Activated naive CD8-positive, alpha-beta T cell treated with anti-CD3 and anti-CD28 coated beads for 36 hours (primary cell): Measurements from ENCODE around the gene USP32. TPM values are rescaled to one million over a fixed set of nuclear protein-coding genes. Genes with fewer than 3 reads are reported as not detected.
"Not testable (repeated sequence)": the region's sequence is repeated elsewhere in the genome, so short reads cannot be mapped to it uniquely, and the experiment has no call there.

Experiments
- DNase-seq: peaks from one replicate; pipeline ENCODE4 v3.0.0; 2021
- H3K27ac Mint-ChIP-seq: one replicate; pipeline ENCODE4 v1.8.0; 2022; ENCODE audit warnings: mild to moderate bottlenecking, moderate library complexity, mixed read lengths
- H3K27me3 Mint-ChIP-seq: one replicate; pipeline ENCODE4 v1.8.0; 2022; ENCODE audit warnings: mild to moderate bottlenecking, mixed read lengths
- H3K36me3 Mint-ChIP-seq: one replicate; pipeline ENCODE4 v1.8.0; 2021; ENCODE audit warnings: mild to moderate bottlenecking, mixed read lengths
- H3K4me1 Mint-ChIP-seq: one replicate; pipeline ENCODE4 v1.8.0; 2021; ENCODE audit warnings: mixed read lengths
- H3K4me3 Mint-ChIP-seq: one replicate; pipeline ENCODE4 v1.8.0; 2022; ENCODE audit warnings: mild to moderate bottlenecking, moderate library complexity, mixed read lengths
- H3K9me3 Mint-ChIP-seq: one replicate; pipeline ENCODE4 v1.8.0; 2022; ENCODE audit warnings: mixed read lengths
- total RNA-seq, 2 experiments: library from RNA; stranded (reverse); gene quantifications; one replicate each; pipeline ENCODE4 v1.2.3, GENCODE V29; 2021

USP32 gene
- total RNA-seq, 2 experiments from 2014 or later, result 26.6 to 26.7 TPM

DNA sequence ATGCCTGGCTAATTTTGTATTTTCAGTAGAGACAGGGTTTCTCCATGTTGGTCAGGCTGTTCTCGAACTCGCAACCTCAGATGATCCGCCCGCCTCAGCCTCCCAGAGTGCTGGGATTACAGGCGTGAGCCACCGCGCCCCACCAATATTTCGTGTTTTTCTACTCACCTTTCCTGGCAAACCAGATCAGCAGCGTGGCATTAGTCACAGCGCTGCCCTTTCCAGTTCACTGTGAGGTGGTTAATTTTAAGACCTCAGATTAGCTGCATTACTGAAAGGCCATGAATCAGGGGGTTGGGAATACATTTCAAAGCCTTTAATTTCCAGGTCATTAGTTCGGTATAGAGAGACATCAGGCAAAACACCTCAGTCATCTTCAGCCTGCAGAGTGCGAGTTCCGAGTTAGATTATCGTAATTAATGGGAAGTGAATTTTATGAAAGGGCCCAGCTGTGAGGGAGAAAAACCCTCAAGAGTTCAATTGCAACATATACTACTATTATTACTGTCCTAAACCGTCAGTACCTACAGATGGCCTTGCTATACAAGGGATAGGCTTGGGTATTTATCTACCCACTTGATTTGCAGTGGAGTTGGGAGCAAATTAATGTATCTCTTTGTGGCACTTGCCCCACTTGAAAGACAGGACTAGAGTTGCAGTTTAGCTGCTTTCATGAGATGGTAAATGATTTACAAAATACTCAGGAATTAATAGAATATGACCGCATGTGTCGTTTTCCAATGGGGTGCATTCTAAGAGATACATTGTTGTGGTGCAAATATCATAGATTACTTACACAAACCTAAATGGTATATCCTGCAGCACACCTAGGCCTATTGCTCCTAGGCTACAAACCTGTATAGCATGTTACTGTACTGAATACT, 2.1 kb upstream of the USP32 start:
- Mint-ChIP-seq H3K9me3 (no peaks in the 10 kb centered on the region), H3K27me3 (no peaks in the 10 kb centered on the region), H3K4me3 (peak overlapping the region; percentile 32)

DNA sequence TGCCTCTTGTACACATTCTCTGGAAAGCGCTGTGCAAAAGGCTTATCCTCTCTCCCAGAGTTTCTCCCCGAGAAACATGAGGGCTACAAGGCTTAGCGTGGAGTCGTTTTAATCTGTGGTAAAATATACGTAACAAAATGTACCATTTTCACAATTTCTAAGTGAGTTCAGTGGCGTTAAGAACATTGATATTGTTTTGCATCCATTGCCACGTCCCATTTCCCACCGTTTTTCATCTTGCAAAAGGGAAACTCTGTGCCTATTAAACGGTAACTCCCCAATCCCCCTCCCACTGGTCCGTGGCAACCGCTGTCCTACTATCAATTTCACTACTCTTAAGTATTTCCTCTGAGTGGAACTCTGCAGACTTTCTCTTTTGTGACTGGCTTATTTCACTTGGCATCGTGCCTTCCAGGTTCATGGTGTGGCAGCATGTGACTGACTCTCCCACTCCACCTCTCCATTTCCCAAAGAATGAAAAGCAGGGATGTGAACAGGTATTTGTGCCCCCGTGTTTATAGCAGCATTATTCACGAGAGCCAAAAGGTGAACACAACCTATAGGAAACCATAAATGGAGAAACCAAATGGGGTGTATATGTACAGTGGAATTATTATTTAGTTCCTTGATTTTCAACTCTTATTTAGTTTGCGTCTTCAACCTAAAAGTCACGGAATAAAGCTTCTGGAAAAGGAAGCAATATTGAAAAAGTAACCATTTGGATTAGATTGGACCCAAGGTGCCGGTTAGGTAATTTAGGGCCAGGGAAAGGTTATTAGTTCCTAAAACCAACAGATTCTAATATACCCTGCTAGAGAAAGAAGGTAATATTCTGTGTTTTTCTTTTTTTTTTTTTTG, 1.1 kb upstream of the USP32 start:
- DNase-seq, result peak; percentile 51
- H3K27me3 Mint-ChIP-seq, result no peaks in the 10 kb centered on the region
- peak overlapping the region; percentile 99 for H3K27ac Mint-ChIP-seq
- peaks cover 2% of the 10 kb centered on the region for H3K36me3 Mint-ChIP-seq
- peaks cover 49% of the 10 kb centered on the region for H3K4me1 Mint-ChIP-seq
- peak overlapping the region; percentile 98 for H3K4me3 Mint-ChIP-seq
- no peaks in the 10 kb centered on the region for H3K9me3 Mint-ChIP-seq

More for the DNA sequence above, 2.1 kb upstream of the USP32 start:
- peak; percentile 1 for DNase-seq
- peaks cover 2% of the 10 kb centered on the region for H3K36me3 Mint-ChIP-seq
- peaks cover 45% of the 10 kb centered on the region for H3K4me1 Mint-ChIP-seq
- no peak overlapping the region for H3K27ac Mint-ChIP-seq

DNA sequence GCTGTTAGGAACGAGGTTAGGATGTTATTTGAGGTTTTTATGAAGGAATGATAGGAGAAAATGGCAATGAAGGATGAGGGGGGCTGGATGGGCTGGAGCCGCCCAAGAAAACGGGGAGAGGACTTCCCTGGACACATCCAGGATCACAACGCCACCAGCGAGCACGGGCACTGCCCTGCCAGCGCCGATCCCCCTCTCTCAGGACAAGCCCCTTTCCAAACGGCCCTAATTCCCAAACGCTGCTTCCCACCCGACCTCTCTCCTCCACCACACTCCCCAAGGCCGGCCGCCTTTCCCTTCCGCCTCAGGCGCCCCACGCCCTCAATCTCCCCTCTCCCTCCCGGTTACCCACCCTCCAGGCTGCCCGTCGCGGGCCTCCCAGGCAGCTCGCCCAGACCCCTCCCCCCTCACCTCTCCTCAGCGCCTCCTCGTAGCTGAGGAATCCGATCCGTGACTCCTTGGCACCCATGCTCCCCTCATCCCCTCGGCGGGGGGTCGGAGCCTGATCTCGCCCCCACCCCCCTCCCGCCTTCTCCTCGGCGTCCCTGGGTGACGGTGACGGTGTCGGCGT, 377 bp downstream of the USP32 start:
- H3K36me3 Mint-ChIP-seq, result peaks cover 2% of the 10 kb centered on the region
- peaks cover 53% of the 10 kb centered on the region for H3K4me1 Mint-ChIP-seq
- H3K27ac Mint-ChIP-seq, result peak overlapping the region; percentile 99
- DNase-seq, result no peak
- peak overlapping the region; percentile 98 for H3K4me3 Mint-ChIP-seq
- H3K27me3 Mint-ChIP-seq, result no peaks in the 10 kb centered on the region
- no peaks in the 10 kb centered on the region for H3K9me3 Mint-ChIP-seq

DNA sequence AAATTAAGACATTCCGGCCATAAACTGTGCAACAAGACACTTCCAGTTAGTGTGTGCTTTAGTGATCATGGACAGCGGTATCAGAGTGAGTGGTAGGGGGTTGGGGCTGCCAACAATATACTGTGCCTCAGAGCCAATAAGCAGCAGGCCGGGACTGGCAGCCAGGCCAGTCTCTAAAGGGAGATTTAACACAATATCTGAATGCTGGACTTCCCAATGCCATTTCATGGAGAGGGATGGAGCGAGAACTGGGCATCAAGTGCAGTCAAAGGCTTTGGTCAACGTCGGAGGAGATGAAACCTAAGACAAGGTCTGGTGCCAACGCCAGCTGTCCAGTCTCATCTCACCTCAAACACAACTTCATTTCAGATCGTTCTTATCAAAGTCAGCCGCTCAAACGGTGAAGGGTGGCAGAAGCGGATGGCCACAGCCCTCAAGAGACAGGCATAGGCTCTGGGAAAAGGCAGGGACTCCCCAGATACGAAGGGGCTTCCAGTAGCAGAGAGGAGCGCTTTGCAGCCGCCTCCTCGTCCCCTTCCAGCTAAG, 935 bp downstream of the USP32 start:
- peak; percentile 3 for DNase-seq
- Mint-ChIP-seq H3K4me3 (peak overlapping the region; percentile 98), H3K27me3 (no peaks in the 10 kb centered on the region), H3K9me3 (no peaks in the 10 kb centered on the region), H3K36me3 (peaks cover 2% of the 10 kb centered on the region), H3K27ac (peak overlapping the region; percentile 99), H3K4me1 (peaks cover 50% of the 10 kb centered on the region)

DNA sequence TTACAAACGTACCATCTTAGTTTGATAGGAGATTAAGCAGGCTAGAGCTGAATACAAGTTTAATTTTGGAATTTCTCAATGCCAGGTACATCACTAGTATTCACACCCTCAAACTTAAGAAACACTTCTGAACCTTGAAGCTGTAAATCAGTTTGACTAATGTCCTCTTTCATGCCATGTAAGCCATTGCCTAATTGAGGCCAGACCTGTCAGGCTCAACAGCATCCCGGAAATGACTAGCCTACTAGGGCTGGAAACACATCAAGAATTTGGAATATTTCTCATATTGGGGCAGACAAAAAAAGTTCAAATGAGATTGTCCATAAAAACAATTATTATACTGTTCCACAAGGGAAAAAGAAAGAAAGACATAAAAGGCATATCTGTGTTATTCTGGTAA, 1.7 kb downstream of the USP32 start:
- H3K36me3 Mint-ChIP-seq, result peaks cover 3% of the 10 kb centered on the region
- H3K9me3 Mint-ChIP-seq, result no peaks in the 10 kb centered on the region
- H3K27ac Mint-ChIP-seq, result no peak overlapping the region
- no peaks in the 10 kb centered on the region for H3K27me3 Mint-ChIP-seq
- no peak for DNase-seq
- H3K4me3 Mint-ChIP-seq, result peak overlapping the region; percentile 98
- H3K4me1 Mint-ChIP-seq, result peaks cover 48% of the 10 kb centered on the region

DNA sequence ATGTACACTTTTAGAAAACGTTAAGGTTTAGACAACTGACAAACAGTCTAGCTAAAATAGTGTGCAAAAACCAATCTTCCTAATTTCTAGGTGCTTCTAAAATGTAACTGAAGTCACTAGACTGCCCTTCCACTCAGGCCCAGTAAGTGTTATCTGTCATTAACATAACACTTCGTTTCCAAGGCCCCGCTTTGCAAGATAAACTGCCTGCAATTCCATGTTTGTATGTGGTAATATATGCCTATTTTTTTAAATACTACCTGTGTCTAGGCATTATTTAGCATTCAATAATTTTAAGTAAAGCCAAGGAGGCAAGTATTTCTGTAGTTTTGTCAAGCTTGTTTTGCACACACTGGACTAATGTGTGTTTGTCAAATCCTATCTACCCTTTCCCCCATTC, 3.2 kb downstream of the USP32 start:
- peaks cover 5% of the 10 kb centered on the region for H3K36me3 Mint-ChIP-seq
- DNase-seq, result no peak
- no peak overlapping the region for H3K4me3 Mint-ChIP-seq

DNA sequence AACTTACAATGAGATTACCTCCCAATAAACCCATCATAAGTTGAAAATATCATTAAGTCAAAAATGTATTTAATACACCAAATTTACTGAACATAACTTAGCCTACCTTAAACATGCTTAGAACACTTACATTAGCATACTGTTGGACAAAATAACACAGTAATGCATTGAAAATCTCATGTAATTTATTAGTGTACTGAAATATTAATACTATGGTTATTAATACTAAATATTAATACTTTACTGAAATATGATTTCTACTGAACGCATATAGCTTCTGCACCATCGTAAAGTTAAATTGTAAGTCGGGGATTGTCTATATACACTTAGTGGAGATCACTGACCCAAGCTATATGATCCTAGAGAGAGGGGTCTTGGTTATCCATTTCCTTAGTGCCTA, 4.3 kb downstream of the USP32 start:
- Mint-ChIP-seq H3K27ac (no peak overlapping the region), H3K4me1 (peaks cover 42% of the 10 kb centered on the region), H3K9me3 (no peaks in the 10 kb centered on the region), H3K4me3 (no peak overlapping the region), H3K27me3 (no peaks in the 10 kb centered on the region), H3K36me3 (peaks cover 3% of the 10 kb centered on the region)
- DNase-seq, result no peak

More for the DNA sequence above, 3.2 kb downstream of the USP32 start:
- Mint-ChIP-seq H3K27me3 (no peaks in the 10 kb centered on the region), H3K9me3 (no peaks in the 10 kb centered on the region), H3K4me1 (peaks cover 45% of the 10 kb centered on the region), H3K27ac (no peak overlapping the region)

DNA sequence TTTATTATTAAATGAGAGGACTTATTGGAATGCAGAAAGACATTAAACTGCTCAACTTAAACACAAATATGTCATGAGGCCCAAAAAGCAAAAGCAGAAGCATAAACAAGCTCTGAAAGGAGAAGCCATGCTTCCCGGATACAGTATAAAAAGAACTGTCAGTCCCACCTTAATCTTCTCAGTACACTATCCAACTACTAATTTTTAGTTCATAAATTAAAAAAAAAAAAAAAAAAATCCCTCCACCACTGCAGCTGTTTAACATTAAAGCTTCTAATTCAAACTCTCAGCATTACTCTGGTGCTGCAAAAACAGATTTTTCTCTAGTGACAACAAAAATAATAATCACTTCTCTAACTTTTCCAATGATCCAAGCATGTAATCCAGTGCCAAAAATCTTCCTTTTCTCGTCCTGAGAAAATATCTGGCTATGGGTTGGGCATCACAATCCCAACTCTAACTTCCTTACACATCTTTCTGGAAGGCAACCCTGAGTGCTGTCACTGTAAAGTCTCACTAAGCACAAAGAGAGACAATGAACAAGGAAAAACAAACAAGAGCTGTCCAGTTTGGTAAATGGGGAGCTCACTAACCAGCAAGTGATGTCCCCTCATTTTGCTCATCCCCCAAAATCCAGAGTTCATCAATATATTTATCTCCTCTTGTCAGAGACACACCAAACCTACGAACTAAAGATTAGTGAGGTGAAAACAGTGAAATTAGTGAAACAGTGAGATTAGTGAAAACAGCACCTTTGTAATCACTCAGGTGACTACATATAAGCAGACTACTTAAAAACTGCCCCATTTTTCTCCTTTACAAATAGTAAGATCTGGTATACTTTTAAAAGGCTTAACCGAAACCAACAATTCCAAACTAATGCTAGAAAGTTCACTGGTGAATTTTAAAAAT, 5.5 kb downstream of the USP32 start:
- DNase-seq, result no peak
- no peak overlapping the region for H3K27ac Mint-ChIP-seq
- no peaks in the 10 kb centered on the region for H3K9me3 Mint-ChIP-seq
- H3K4me3 Mint-ChIP-seq, result no peak overlapping the region
- H3K27me3 Mint-ChIP-seq, result no peaks in the 10 kb centered on the region
- peaks cover 42% of the 10 kb centered on the region for H3K4me1 Mint-ChIP-seq
- peaks cover 3% of the 10 kb centered on the region for H3K36me3 Mint-ChIP-seq

DNA sequence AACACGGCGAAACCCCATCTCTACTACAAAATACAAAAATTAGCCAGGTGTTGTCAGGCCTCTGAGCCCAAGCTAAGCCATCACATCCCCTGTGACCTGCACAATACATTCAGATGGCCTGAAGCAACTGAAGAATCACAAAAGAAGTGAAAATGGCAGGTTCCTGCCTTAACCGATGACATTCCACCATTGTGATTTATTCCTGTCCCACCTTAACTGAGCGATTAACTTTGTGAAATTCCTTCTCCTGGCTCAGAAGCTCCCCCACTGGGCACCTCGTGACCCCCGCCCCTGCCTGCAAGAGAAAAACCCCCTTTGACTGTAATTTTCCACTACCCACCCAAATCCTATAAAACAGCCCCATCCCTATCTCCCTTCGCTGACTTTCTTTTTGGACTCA, 7.0 kb downstream of the USP32 start:
- H3K36me3 Mint-ChIP-seq, DNase-seq, H3K4me3 Mint-ChIP-seq, H3K27me3 Mint-ChIP-seq, H3K9me3 Mint-ChIP-seq, H3K27ac Mint-ChIP-seq: not testable (repeated sequence)
- H3K4me1 Mint-ChIP-seq, result peaks cover 30% of the 10 kb centered on the region

DNA sequence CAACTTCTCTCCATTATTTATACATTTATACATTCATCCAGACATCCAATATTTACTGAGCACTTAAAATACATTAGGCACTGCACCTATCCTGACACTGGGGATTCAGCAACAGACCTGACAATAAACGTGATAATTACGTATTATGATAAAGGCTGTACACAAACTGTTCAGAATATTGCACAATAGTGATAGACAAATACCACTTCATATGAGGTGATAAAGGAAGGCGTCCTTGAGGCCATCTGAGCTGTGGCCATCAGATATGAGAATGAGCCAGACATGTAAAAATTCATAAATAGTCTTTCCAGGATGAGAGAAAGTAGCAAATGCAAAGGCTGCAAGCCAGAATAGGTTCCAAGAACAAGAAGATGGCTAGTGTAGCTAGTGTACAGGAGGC, 8.6 kb downstream of the USP32 start:
- peaks cover 18% of the 10 kb centered on the region for H3K4me1 Mint-ChIP-seq
- peaks cover 3% of the 10 kb centered on the region for H3K36me3 Mint-ChIP-seq
- DNase-seq, result no peak
- no peak overlapping the region for H3K27ac Mint-ChIP-seq
- H3K9me3 Mint-ChIP-seq, result no peaks in the 10 kb centered on the region
- H3K4me3 Mint-ChIP-seq, result no peak overlapping the region
- no peaks in the 10 kb centered on the region for H3K27me3 Mint-ChIP-seq

DNA sequence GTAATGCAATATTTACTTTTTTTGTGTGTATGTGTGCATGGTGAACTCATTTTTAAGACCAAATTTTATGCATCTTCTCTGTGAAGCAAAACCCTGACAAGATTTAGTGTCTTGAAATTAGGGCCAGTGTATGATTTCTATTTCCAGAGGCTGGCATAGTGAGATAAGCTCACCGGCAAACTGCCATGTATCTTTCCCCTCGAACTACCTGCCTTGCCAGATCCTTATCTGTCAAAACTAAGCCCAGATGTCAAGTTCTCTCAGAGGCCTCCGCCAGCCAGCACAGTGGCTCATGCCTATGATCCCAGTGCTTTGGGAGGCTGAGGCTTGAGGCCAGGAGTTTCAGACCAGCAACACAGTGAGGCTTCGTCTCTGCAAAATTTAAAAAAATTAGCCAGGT, 10.0 kb downstream of the USP32 start:
- Mint-ChIP-seq H3K4me3 (no peak overlapping the region), H3K36me3 (peaks cover 3% of the 10 kb centered on the region), H3K9me3 (no peaks in the 10 kb centered on the region), H3K27me3 (no peaks in the 10 kb centered on the region), H3K4me1 (peaks cover 13% of the 10 kb centered on the region), H3K27ac (no peak overlapping the region)
- DNase-seq, result no peak

DNA sequence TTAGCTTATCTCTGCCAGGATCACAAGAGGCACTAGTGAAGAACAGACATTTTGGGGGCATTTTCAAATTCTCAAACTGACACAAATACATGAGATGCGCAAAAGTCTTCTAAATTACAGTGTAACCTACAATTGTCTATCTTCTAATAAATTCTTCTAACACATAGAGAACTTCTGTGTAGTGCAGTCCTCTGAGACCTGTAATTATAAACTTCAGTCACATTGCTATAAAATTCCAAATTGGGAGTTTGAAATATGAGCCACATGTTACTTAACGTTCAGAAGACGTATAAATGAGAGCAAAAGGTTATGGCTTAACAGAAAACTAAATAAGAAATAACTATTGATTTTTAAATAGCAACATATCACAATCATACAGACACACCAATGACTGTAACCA, 12.5 kb downstream of the USP32 start:
- H3K27ac Mint-ChIP-seq, H3K4me3 Mint-ChIP-seq, H3K9me3 Mint-ChIP-seq, H3K4me1 Mint-ChIP-seq, H3K27me3 Mint-ChIP-seq, DNase-seq, H3K36me3 Mint-ChIP-seq: not testable (repeated sequence)

DNA sequence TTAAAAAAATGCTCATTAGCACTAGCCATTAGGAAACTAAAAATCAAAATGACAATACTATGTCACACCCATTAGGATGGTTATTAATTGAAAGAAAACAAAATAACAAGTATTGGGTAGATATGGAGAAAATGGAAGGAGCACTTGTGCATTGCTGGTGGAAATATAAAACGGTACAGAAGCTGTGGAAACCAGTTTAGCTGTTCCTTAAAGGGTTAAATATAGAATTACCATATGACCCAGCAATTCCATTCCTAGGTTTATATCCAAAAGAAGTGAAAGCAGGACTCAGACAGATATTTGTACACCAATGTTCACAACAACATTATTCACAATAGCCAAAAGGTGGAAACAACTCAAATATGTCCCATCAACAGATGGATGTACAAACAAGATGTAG, 13.7 kb downstream of the USP32 start:
- H3K4me1 Mint-ChIP-seq, H3K9me3 Mint-ChIP-seq, H3K36me3 Mint-ChIP-seq, H3K27ac Mint-ChIP-seq, DNase-seq, H3K27me3 Mint-ChIP-seq, H3K4me3 Mint-ChIP-seq: not testable (repeated sequence)

DNA sequence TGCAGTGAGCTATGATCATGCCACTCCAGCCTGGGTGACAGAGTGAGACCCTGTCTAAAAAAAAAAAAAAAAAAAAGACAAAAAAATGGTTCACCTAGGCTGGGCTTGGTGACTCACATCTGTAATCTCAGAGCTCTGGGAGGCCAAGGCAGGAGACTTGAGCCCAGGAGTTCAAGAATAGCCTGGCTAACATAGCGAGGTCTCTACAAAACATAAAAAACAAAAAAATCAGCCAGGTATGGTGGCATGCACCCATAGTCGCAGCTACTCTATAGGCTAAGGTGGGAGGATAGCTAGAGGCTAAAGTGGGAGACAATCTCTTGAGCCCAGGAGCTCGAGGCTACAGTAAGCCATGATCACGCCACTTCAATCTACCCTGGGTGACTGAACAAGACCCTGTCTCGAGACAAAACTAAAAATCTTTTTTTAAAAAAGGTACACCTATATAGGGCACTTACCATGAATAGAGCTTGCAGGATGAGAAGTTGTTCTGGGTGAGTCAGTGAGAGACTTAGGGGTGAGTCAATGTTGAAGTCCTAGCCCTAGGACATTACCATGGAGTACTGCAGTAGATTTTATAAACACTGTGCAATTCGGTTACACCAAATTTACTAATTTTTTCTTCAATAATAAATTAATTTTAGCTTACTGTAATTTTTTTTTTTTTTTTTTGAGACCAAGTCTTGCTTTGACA, 19.0 kb downstream of the USP32 start:
- Mint-ChIP-seq H3K27ac (no peak overlapping the region), H3K4me1 (peaks cover 15% of the 10 kb centered on the region), H3K36me3 (peaks cover under 1% of the 10 kb centered on the region), H3K9me3 (no peaks in the 10 kb centered on the region), H3K27me3 (no peaks in the 10 kb centered on the region), H3K4me3 (no peak overlapping the region)
- DNase-seq, result no peak
